Activated CD4-positive, alpha-beta T cell treated with anti-CD3 and anti-CD28 coated beads, Interleukin-2, amount 50 U/mL, for 24 hours (primary cell): ENCODE data around the gene MYCN.
"Not testable (repeated sequence)": the region's sequence is repeated elsewhere in the genome, so short reads cannot be mapped to it uniquely, and the experiment has no call there.

Source experiments
- DNase-seq, 2 donors: peaks; one replicate each; pipeline ENCODE4 v3.0.0-alpha.2; 2020; ENCODE audit warnings: low read depth in 1 of 2, low spot score in 1 of 2

MYCN gene

GRCh38 chr2:15907461-15908324 is 32.7 kb upstream of the MYCN start:
- DNase-seq, result no peak

- no peak for DNase-seq
These were observed 32.0 kb upstream of the MYCN start for GRCh38 chr2:15908371-15908770.

GRCh38 chr2:15909157-15909556 is 31.2 kb upstream of the MYCN start:
- no peak for DNase-seq

- no peak for DNase-seq
These were observed 30.6 kb upstream of the MYCN start for GRCh38 chr2:15909736-15910135.

GRCh38 chr2:15911270-15911669 is 29.1 kb upstream of the MYCN start:
- not testable (repeated sequence) for DNase-seq

- no peak for DNase-seq
These were observed 28.7 kb upstream of the MYCN start for GRCh38 chr2:15911686-15912085.

- DNase-seq, result no peak
These were observed 28.1 kb upstream of the MYCN start for GRCh38 chr2:15912203-15912602.

- DNase-seq, result no peak
These were observed 27.2 kb upstream of the MYCN start for GRCh38 chr2:15913146-15913545.

- DNase-seq, result no peak
These were observed 25.6 kb upstream of the MYCN start for GRCh38 chr2:15914596-15915385.

- not testable (repeated sequence) for DNase-seq
These were observed 24.8 kb upstream of the MYCN start for GRCh38 chr2:15915546-15915945.

GRCh38 chr2:15916336-15916735 is 24.0 kb upstream of the MYCN start:
- DNase-seq, result no peak

- no peak for DNase-seq
These were observed 21.5 kb upstream of the MYCN start for GRCh38 chr2:15918761-15919356.

GRCh38 chr2:15919716-15920434 is 20.5 kb upstream of the MYCN start:
- DNase-seq, result no peak

- no peak for DNase-seq
These were observed 19.7 kb upstream of the MYCN start for GRCh38 chr2:15920696-15921095.

- DNase-seq, result no peak
These were observed 16.8 kb upstream of the MYCN start for GRCh38 chr2:15923597-15923996.

- DNase-seq, result no peak
These were observed 14.5 kb upstream of the MYCN start for GRCh38 chr2:15925819-15926218.

GRCh38 chr2:15926252-15926651 is 14.1 kb upstream of the MYCN start:
- no peak for DNase-seq

GRCh38 chr2:15927551-15928218 is 12.7 kb upstream of the MYCN start:
- DNase-seq, result no peak

GRCh38 chr2:15929008-15929407 is 11.3 kb upstream of the MYCN start:
- not testable (repeated sequence) for DNase-seq

GRCh38 chr2:15929861-15930260 is 10.5 kb upstream of the MYCN start:
- DNase-seq, result no peak
